HL-60 (cell line): Measurements from ENCODE around the gene PCDHAC1.

ENCODE experiments used
- DNase-seq, 2 experiments: peaks; one replicate each; pipeline ENCODE4 v3.0.0-alpha.2; 2010 to 2020; ENCODE audit warnings: low read depth in 1 of 2, low spot score in 1 of 2
- H3K27ac ChIP-seq: fragments of 250-450 bp; sonication (Bioruptor Pico); replicated peaks from 2 replicates; pipeline ENCODE4 v1.5.1; 2020; ENCODE audit warnings: mild to moderate bottlenecking, moderate library complexity
- H3K27me3 ChIP-seq: fragments of 250-450 bp; sonication (Bioruptor Pico); 2 replicates; pipeline ENCODE4 v1.5.1; 2021; ENCODE audit warnings: mild to moderate bottlenecking, moderate library complexity; ENCODE audit not compliant: insufficient read depth, poor library complexity, severe bottlenecking
- H3K4me3 ChIP-seq: replicated peaks from 2 replicates; pipeline ENCODE4 v1.5.1; 2011; ENCODE audit warnings: mild to moderate bottlenecking, control low read depth, low read length; ENCODE audit not compliant: insufficient read depth
- GABPA ChIP-seq: IDR thresholded peaks from 2 replicates; pipeline ENCODE4 v1.6.1; 2012; ENCODE audit warnings: low read depth
- POLR2AphosphoS5 ChIP-seq: IDR thresholded peaks from 2 replicates; pipeline ENCODE4 v1.6.1; 2012; ENCODE audit warnings: low read depth
- SPI1 ChIP-seq: IDR thresholded peaks from 2 replicates; pipeline ENCODE4 v1.6.1; 2012; ENCODE audit warnings: low read depth, mild to moderate bottlenecking, borderline replicate concordance
- TF ChIP-seq, protein P1 (sequence below): IDR thresholded peaks from 2 replicates; pipeline ENCODE4 v1.6.1; 2012; ENCODE audit warnings: low read depth; ENCODE audit not compliant: insufficient replicate concordance
- TF ChIP-seq, protein P2 (sequence below): IDR thresholded peaks from one replicate; pipeline ENCODE4 v1.5.1; 2011; ENCODE audit warnings: low read length, control low read depth, inconsistent platforms; ENCODE audit not compliant: insufficient read depth

PCDHAC1 gene

DNA sequence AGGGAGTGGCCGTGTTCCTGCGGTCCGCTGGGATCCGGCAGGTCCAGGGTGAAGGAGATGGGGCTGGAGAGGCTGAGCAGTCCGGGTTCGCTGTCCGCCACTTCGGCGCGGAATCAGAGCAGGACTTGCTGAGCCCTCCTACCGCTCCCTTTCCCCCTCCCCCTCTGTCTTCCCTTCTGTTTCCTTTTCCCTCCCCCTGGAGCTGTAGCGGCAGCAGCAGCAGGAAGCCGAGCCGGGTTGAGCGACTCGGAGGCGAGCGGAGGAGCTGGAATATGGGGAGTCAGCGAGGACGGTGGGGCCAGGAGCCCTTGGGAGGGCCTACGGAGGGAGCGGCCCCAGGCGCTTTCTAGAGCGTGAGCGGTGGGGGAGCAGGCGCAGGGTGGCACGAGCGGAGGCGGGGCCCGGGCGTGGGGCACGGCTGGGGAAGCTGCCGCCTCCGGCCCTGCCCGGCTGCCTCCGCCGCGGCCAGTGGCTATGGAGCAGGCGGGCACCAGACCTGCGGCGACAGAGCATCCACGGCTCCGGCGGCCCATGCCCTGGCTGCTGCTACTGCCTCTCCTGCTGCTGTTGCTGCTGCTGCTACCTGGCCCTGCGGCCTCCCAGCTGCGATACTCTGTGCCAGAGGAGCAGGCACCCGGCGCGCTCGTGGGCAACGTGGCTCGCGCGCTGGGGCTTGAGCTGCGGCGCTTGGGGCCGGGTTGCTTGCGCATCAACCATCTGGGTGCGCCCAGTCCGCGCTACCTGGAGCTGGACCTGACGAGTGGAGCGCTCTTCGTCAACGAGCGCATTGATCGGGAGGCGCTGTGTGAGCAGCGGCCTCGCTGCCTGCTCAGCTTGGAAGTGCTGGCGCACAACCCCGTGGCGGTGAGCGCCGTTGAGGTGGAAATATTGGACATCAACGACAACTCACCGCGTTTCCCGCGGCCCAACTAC, 40.5 kb downstream of the PCDHAC1 start, which contains the start of gene PCDHAC2:
PCDHAC2 (plus strand) TSS at position 184 of the 933 bp plus-strand sequence; CDS start at position 475, 291 bp downstream.
- DNase-seq, result no peak
- H3K4me3 ChIP-seq, result no peak within 1 kb of the TSS

DNA sequence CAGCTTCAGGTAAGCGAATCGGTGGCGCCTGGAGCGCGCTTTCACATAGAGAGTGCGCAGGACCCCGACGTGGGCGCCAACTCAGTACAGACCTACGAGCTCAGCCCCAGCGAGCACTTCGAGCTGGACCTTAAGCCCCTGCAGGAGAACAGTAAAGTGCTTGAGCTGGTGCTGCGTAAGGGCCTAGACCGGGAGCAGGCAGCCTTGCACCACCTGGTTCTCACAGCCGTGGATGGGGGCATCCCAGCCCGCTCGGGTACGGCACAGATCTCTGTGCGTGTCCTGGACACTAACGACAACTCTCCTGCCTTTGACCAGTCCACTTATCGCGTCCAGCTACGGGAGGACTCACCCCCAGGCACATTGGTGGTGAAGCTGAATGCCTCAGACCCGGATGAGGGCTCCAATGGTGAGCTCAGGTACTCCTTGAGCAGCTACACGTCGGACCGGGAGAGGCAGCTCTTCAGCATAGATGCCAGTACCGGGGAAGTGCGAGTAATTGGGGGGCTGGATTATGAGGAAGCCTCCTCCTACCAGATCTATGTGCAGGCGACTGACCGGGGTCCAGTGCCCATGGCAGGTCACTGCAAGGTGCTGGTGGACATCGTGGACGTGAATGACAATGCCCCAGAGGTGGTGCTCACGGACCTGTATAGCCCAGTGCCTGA, 41.3 kb downstream of the PCDHAC1 start:
- no peak for TF ChIP-seq SPI1
- no peak for TF ChIP-seq POLR2AphosphoS5
- TF ChIP-seq, protein P1, sequence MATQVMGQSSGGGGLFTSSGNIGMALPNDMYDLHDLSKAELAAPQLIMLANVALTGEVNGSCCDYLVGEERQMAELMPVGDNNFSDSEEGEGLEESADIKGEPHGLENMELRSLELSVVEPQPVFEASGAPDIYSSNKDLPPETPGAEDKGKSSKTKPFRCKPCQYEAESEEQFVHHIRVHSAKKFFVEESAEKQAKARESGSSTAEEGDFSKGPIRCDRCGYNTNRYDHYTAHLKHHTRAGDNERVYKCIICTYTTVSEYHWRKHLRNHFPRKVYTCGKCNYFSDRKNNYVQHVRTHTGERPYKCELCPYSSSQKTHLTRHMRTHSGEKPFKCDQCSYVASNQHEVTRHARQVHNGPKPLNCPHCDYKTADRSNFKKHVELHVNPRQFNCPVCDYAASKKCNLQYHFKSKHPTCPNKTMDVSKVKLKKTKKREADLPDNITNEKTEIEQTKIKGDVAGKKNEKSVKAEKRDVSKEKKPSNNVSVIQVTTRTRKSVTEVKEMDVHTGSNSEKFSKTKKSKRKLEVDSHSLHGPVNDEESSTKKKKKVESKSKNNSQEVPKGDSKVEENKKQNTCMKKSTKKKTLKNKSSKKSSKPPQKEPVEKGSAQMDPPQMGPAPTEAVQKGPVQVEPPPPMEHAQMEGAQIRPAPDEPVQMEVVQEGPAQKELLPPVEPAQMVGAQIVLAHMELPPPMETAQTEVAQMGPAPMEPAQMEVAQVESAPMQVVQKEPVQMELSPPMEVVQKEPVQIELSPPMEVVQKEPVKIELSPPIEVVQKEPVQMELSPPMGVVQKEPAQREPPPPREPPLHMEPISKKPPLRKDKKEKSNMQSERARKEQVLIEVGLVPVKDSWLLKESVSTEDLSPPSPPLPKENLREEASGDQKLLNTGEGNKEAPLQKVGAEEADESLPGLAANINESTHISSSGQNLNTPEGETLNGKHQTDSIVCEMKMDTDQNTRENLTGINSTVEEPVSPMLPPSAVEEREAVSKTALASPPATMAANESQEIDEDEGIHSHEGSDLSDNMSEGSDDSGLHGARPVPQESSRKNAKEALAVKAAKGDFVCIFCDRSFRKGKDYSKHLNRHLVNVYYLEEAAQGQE, result no peak
- TF ChIP-seq, protein P2, sequence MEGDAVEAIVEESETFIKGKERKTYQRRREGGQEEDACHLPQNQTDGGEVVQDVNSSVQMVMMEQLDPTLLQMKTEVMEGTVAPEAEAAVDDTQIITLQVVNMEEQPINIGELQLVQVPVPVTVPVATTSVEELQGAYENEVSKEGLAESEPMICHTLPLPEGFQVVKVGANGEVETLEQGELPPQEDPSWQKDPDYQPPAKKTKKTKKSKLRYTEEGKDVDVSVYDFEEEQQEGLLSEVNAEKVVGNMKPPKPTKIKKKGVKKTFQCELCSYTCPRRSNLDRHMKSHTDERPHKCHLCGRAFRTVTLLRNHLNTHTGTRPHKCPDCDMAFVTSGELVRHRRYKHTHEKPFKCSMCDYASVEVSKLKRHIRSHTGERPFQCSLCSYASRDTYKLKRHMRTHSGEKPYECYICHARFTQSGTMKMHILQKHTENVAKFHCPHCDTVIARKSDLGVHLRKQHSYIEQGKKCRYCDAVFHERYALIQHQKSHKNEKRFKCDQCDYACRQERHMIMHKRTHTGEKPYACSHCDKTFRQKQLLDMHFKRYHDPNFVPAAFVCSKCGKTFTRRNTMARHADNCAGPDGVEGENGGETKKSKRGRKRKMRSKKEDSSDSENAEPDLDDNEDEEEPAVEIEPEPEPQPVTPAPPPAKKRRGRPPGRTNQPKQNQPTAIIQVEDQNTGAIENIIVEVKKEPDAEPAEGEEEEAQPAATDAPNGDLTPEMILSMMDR, result no peak
- no peak for TF ChIP-seq GABPA
- Histone ChIP-seq H3K27ac (no peak overlapping the region), H3K27me3 (peaks cover 35% of the 10 kb centered on the region), H3K4me3 (no peak overlapping the region)
- no peak for DNase-seq

More for the DNA sequence above, 40.5 kb downstream of the PCDHAC1 start, which contains the start of gene PCDHAC2:
- Histone ChIP-seq H3K27ac (no peak within 1 kb of the TSS), H3K27me3 (peaks cover 37% of the 10 kb centered on the region)
- TF ChIP-seq GABPA (no peak), SPI1 (no peak)
- TF ChIP-seq, protein P2, result no peak
- TF ChIP-seq, protein P1, result no peak

DNA sequence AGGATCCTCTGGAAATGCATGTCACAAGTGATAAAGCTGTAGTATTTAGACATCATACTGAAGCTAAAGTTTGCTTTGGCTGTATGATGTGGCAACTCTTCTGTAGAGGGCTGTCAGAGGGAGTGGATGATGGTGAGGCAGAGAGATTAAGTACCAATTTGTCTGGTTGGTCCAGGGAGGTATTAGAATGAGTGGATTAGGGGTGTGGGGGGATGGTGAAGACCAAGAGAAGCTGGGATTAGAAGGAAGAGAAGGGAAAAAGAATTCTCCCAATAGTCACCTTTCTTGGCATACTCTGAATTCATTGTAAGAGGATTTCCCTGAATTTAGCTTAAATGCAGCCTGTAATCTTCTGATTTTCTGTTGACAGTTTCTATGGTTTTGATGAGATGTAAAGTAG, 43.8 kb downstream of the PCDHAC1 start:
- Histone ChIP-seq H3K27me3 (peaks cover 26% of the 10 kb centered on the region), H3K4me3 (no peak overlapping the region), H3K27ac (no peak overlapping the region)
- no peak for TF ChIP-seq GABPA
- TF ChIP-seq, protein P2, result no peak
- DNase-seq, result no peak
